Activated CD8-positive, alpha-beta memory T cell treated with anti-CD3 and anti-CD28 coated beads, Interleukin-2, amount 50 U/mL, for 4 hours (primary cell): Measurements from ENCODE around the gene B4GALT6.
A peak's percentile ranks its signal among the peaks of the same experiment; 100 is the strongest.
"Not testable (repeated sequence)": the region's sequence is repeated elsewhere in the genome, so short reads cannot be mapped to it uniquely, and the experiment has no call there.

ENCODE experiments used
- DNase-seq: peaks from one replicate; pipeline ENCODE4 v3.0.0-alpha.2; 2020

The B4GALT6 gene

GRCh38 chr18:31684279-31685096 lies at the start of gene B4GALT6:
B4GALT6 (minus strand) TSS chr18:31684581; CDS start chr18:31684426, 155 bp downstream.
- no peak for DNase-seq

- DNase-seq = no peak
These were observed 47.2 kb upstream of the B4GALT6 start for GRCh38 chr18:31731628-31732027.

- not testable (repeated sequence) for DNase-seq
These were observed 44.8 kb upstream of the B4GALT6 start for GRCh38 chr18:31729196-31729595.

- no peak for DNase-seq
These were observed 39.8 kb upstream of the B4GALT6 start for GRCh38 chr18:31723990-31724711.

GRCh38 chr18:31723639-31723989 lies 39.2 kb upstream of the B4GALT6 start:
- DNase-seq = no peak

GRCh38 chr18:31722369-31722957 lies 38.1 kb upstream of the B4GALT6 start:
- peak; percentile 66 for DNase-seq

GRCh38 chr18:31721601-31722000 lies 37.2 kb upstream of the B4GALT6 start:
- no peak for DNase-seq

- DNase-seq = no peak
These were observed 36.5 kb upstream of the B4GALT6 start for GRCh38 chr18:31720867-31721266.

GRCh38 chr18:31719363-31720006 lies 35.1 kb upstream of the B4GALT6 start:
- no peak for DNase-seq

- no peak for DNase-seq
These were observed 34.0 kb upstream of the B4GALT6 start for GRCh38 chr18:31718386-31718785.

- DNase-seq = no peak
These were observed 32.0 kb upstream of the B4GALT6 start for GRCh38 chr18:31716362-31716761.

GRCh38 chr18:31711365-31712172 lies 27.2 kb upstream of the B4GALT6 start:
- no peak for DNase-seq

GRCh38 chr18:31710826-31711225 lies 26.4 kb upstream of the B4GALT6 start:
- no peak for DNase-seq

GRCh38 chr18:31707815-31708214 lies 23.4 kb upstream of the B4GALT6 start:
- no peak for DNase-seq

- no peak for DNase-seq
These were observed 18.1 kb upstream of the B4GALT6 start for GRCh38 chr18:31702449-31702848.

- DNase-seq = no peak
These were observed 17.4 kb upstream of the B4GALT6 start for GRCh38 chr18:31701744-31702143.

- DNase-seq = no peak
These were observed 16.6 kb upstream of the B4GALT6 start for GRCh38 chr18:31700990-31701389.

GRCh38 chr18:31697351-31698298 lies 13.2 kb upstream of the B4GALT6 start:
- no peak for DNase-seq

- DNase-seq = no peak
These were observed 11.6 kb upstream of the B4GALT6 start for GRCh38 chr18:31695989-31696388.

GRCh38 chr18:31694297-31694696 lies 9.9 kb upstream of the B4GALT6 start:
- no peak for DNase-seq

- DNase-seq = no peak
These were observed 4.2 kb upstream of the B4GALT6 start for GRCh38 chr18:31688606-31689005.
